Activated CD4-positive, alpha-beta T cell treated with anti-CD3 and anti-CD28 coated beads, Interleukin-2, Interleukin-4, amounts not matched to agents 100 ng/mL and 50 ng/mL, durations not matched to agents 16 hours and 8 hours (primary cell): Measurements from ENCODE around the gene UTP4.
A peak's percentile ranks its signal among the peaks of the same experiment; 100 is the strongest.
"Not testable (repeated sequence)": the region's sequence is repeated elsewhere in the genome, so short reads cannot be mapped to it uniquely, and the experiment has no call there.

Experiments
- DNase-seq: peaks from one replicate; pipeline ENCODE4 v3.0.0-alpha.2; 2020; ENCODE audit warnings: low spot score

The UTP4 gene

DNA sequence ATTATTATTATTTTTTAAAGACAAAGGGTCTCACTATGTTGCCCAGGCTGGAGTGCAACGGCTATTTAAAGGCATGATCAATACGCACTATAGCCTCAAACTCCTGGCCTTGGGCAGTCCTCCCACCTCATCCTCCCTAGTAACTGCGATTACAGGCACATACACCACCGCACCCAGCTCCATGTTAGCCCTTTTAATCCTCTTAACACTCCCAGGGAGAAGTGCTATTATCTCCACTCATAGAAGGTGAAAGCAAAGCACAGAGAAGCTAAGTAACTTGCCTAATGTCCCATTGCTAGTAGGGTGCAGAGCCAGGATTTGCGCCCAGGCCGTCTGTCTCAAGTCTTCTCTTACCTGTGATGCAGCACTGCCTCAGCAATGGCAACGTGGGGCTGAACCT, 22.0 kb upstream of the UTP4 start:
- DNase-seq, result no peak

DNA sequence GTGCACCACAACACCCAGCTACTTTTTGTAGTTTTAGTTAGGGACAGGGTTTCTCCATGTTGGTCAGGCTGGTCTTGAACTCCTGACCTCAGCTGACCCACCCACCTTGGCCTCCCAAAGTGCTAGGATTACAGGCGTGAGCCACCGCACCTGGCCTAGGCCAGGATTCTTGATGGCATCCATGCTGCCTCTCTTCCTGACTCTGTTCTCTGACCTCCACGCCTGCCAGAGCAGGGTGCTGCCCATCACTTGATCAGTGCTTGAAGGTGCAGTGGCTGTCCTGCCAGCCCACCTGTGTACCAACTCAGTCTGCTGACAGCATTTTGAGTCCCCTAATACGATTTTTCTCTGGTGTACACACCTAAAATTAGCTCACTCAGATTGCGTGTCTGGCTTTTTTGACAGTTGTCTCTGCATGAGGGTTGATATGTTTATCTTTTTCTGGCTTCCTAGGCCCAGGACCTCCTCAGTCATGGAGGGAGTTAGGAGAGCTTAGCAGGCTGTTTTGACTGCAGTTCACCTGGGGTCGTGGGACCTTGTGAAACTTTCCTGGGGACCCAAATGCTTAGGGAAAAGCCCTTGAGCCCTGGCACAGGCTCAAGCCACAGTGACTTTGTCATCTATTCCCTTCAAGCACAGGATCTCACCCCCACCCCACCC, 21.1 kb upstream of the UTP4 start:
- no peak for DNase-seq

DNA sequence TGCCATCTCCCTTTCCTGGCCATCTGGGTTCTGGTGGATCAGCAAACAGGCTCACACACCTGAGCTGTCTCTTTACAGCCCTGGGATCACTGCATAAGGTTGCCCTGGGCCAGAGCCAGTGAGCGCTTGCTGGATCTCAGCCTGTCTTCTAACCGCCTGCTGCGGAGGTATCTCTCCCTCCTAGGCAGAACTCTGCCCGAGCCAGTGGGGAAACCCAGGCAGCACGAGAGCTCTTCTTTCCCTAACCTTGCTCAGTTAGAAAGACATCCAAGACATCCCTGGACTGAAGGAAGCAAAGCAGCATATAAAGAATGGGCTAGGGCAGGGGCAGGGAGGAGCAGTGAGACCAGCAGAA, 20.6 kb upstream of the UTP4 start:
- no peak for DNase-seq

DNA sequence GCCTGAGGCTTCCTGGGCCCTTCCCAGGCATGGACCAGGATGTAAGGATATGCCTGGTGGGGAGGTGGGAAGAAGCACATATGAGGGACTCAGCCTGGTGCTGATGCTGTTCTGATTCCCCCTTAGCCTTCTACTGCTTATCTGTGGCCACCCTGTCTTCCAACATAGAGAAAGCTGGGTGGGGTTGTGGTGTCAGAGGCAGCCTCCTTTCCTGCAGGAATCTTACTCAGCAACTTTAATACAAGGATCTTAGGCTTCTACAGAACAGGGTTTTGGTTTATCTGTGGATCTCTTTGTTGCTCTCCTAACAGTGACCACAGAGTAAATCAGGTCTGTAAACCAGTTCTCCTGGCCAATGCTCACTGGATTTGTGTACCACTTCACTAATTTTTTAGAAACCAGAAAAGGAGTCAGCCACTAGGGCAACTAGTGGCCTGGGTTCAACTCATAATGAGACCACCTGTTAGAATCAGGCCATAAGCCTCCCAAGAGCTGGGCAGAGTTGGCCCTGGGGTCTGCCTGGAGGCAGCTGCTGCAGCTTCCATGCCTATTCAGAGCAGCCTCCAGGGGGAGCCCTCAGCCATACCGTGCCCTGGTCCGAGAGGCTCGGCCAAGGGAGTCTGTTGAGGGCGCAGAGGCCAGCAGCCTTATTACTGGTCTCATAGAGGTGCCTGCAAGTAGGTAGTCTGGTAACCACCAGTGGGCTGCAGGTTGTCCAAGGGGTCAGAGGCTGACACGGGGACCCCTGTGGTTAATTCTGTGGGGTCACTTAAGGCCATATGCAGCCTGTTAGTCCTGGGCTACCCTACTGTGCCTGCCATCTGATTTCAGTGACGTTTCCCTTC, 19.9 kb upstream of the UTP4 start:
- peak; percentile 55 for DNase-seq

DNA sequence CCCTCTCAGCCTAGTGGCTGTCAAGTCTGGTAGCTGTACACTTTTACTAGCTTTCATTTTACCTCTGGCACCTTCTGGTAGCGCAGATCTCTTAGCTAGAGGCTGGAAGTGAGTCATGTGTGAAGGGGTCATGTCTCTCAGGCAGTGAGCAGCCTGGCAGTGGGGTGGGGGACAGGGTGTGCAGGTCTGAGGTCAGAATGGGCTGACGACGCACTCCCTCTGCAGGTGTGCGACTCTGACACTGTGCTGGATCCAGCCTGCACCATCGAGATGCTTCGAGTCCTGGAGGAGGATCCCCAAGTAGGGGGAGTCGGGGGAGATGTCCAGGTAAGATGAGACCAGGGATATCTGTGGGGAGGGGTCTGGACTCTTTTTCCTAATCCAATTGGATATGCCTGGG, 19.2 kb upstream of the UTP4 start:
- no peak for DNase-seq

DNA sequence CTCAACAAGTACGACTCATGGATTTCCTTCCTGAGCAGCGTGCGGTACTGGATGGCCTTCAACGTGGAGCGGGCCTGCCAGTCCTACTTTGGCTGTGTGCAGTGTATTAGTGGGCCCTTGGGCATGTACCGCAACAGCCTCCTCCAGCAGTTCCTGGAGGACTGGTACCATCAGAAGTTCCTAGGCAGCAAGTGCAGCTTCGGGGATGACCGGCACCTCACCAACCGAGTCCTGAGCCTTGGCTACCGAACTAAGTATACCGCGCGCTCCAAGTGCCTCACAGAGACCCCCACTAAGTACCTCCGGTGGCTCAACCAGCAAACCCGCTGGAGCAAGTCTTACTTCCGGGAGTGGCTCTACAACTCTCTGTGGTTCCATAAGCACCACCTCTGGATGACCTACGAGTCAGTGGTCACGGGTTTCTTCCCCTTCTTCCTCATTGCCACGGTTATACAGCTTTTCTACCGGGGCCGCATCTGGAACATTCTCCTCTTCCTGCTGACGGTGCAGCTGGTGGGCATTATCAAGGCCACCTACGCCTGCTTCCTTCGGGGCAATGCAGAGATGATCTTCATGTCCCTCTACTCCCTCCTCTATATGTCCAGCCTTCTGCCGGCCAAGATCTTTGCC, 18.0 kb upstream of the UTP4 start:
- DNase-seq, result no peak

DNA sequence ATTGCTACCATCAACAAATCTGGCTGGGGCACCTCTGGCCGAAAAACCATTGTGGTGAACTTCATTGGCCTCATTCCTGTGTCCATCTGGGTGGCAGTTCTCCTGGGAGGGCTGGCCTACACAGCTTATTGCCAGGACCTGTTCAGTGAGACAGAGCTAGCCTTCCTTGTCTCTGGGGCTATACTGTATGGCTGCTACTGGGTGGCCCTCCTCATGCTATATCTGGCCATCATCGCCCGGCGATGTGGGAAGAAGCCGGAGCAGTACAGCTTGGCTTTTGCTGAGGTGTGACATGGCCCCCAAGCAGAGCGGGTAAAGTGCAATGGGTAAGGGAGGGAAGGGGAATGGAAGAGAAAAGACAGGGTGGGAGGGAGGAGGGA, 17.5 kb upstream of the UTP4 start:
- no peak for DNase-seq

DNA sequence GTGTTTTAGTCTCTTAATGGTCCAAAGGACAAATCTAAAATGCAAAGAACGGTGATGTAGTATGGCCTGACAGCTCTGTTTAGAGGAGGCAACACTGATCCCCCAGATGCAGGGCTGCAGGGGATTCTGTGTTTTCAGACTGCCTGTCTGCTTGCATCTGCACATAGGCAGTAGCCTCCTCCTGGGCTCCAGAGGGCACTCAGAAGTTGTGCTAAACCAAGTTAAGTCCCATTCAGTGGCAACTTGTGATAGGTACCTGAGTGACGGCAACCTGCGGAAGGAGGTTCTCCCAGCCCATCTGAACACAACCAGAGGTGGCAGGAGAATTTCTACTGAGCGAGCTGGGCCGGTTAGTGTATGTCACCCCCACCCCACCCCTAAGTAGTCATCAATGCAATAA, 17.1 kb upstream of the UTP4 start:
- no peak for DNase-seq

DNA sequence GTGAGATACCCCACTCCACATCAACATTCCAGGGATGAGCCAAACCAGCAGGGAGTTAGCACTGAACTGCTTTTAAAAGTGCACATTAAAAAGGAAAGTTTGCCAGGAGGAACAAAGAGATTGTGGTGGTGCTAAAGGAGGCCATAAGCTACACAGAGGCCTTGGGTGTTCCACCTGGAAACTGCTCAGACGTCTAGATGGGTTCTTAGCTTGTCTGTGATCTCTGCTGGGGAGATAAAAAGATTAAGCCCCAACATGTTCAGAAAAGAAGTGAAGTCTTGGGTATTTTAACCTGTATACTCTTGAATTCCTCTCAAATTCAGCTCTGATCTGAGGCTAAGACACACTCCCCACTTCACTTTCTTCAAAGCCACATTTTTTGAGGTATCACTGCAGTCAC, 16.6 kb upstream of the UTP4 start:
- no peak for DNase-seq

DNA sequence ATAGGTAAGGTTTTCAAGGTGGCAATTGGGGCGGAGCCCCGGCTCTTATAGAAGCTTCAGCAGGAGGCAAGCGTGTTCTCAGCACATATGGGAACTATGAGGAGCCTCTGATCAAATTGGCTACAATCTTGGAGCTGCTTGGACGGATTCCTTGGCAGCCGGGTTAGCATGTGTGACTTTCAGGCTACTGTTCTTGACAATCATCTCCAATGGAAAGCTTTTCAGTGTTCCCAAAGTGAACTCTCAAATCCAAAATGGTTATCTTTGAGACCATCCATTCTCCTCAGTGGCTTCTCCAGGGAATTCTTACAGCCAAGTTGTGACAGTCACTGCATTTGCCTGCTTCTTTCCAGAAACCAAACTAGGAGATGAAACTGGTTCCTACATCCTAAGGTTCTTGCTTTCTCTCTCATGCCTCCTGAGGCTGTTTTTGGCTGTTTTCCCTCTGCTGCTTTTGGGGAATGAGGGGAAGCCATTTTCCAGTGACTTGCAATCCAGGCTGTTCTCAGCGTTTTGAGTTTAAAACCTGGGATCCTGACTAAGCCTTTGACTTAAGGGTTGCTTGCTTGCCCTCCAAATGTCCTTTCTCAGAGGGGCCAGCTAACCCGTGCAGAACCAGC, 16.1 kb upstream of the UTP4 start:
- no peak for DNase-seq

DNA sequence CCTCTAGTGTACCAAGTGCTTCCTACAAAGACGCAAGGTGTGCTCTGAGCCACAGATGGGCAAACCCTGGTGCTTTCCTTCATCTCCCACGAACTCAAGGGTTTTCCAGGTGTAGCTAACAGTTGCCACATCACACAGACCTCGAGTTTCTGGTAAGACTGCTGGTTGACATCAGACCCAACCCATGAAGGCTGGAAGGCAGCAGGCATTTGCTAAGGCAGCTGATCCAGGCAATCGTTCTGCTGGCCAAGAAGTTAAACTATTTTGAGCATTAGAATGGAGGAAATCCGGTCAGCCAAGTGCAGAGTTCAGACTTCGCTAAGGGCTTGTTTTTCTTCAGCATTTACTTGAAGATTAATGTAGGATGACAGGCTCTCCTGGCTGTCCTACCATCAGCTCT, 15.5 kb upstream of the UTP4 start:
- no peak for DNase-seq

DNA sequence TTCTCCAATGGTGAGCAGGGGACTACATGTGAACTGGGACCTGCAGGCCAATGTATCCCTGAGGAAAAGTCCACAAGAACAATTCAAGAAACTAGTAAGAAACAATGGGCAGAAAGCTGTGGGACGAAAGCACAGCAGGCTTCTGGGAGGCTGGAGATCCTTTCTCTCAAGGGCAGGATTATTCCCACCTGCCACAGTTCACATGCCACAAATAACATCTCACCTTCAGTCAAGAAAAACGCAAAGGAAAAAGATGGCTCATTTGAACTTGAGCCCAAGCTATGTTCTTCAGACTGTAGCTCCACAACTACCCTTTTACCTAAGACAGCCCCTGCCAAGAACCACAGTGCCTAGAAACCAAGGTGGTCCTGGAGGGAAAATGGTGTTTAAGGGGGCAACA, 14.0 kb upstream of the UTP4 start:
- no peak for DNase-seq

DNA sequence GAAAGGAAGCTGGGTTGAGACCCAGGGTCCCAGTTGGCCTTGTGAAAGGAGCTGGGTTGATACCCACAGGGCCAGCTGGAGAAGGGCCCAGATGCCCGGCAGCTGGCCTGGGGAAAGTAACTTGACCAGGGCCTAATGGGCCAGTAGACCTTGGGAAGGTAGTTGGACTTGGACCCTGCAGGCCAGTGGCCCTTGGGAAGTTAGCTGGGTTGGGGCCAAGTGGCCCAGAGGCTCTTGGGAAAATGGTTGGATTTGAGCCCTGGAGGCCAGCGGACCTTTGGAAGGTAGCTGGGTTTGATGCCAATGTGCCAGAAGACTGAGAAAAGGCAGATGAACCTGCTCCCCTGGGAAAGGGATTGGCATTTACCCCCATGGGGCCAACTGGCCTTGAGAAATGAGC, 13.5 kb upstream of the UTP4 start:
- DNase-seq, result no peak

DNA sequence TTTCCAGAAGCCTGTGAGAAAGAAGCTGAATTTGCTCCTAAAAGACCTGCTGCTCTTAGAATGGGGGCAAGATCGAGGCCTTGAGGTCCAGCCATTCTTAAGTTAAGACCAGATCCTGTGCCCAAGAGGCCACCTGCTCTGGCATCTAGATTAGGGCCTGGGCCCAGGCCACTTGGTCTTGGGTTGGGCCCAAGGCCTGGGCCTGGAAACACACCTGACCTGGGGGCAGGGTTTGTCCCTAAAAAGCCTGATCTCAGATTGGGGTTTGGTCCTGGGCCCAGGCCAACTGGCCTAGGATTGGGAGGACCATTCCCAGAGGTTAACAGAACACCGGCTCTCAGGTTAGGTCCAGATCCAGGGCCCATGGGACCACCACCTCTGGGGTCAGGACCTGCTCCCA, 12.9 kb upstream of the UTP4 start:
- DNase-seq, result no peak

DNA sequence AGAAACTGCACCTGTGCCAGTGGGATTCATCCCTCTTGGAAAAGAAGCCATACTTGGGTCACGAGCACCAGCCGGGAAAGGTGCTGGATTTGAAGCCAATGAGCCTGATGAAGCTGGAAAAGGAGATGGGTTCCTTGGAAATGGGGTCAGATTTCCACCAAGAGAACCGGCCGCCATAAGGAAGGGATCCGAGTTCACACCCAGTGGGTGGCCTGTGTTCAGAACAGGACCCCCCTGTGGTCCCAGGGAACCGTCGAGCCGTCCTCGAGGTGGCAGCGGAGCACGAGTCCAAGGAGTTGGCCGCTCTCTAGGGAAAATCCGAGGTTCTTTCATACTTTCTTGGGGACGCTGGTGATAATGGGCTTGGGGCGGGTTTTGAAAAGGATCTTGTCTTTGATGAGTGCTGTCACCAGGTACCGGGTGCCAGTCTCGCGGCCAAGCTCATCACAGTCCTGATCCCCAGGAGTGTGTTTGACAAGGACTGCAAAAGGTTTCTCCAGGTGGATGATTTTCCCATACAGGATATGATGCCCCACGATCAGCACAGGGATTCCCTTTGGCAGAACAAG, 12.3 kb upstream of the UTP4 start:
- no peak for DNase-seq

DNA sequence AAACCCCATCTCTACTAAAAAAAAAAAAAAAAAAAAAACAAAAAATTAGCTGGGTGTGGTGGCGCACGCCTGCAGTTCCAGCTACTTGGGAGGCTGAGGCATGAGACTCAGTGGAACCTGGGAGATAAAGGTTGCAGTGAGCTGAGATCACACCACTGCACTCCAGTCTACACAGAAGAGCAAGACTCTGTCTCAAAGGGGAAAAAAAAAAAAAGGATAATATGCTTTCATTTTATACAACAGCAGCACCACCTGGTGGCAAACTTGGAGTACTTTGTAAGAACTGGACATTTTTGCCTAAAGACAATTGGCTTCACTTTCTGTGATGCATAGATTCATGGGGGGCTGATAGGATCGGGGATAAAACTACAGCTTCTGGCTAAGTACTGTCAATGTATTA, 8.5 kb upstream of the UTP4 start:
- DNase-seq, result peak; percentile 63

DNA sequence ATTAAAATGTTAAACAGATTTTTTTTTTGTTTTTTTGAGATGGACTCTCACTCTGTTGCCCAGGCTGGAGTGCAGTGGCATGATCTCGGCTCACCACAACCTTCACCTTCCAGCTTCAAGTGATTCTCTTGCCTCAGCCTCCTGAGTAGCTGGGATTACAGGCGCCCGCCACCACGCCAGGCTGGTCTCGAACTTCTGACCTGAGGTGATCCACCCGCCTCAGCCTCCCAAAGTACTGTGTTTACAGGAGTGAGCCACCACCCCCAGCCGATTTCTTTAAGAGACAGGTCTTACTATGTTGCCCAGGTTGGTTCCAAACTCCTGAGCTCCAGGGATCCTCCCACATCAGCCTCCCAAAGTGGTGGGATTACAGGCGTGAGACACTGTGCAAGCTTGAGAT, 8.0 kb upstream of the UTP4 start:
- DNase-seq, result not testable (repeated sequence)

DNA sequence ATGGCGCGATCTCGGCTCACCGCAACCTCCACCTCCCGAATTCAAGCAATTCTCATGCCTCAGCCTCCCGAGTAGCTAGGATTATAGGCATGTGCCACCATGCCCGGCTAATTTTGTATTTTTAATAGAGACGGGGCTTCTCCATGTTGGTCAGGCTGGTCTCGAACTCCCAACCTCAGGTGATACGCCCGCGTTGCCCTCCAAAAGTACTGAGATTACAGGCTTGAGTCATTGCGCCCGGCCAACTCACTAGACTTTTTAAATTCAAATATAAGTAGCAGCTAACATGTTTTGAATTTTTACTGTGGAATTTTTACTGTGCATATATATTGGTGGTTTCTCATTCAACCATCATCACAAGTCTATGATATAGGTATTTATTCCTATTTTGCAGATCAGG, 7.5 kb upstream of the UTP4 start:
- DNase-seq, result not testable (repeated sequence)

DNA sequence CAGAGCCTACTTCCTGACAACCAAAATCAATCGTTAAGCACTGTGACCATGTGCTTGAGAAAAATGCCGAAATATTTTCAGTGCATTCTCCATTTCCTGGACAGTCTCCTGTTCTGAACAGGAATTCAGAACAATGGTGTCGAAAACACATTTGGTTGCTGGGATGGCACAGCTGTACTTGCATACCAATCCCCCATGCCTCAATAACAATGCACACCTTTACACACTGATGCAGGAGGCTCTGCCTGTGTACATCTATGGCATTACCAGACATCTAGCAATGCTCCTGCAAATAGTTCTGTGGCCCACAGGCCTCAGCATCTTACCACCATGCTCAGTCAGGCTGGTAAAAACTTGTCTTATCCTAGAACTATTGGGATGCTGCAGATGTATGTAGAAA, 6.2 kb upstream of the UTP4 start:
- no peak for DNase-seq

DNA sequence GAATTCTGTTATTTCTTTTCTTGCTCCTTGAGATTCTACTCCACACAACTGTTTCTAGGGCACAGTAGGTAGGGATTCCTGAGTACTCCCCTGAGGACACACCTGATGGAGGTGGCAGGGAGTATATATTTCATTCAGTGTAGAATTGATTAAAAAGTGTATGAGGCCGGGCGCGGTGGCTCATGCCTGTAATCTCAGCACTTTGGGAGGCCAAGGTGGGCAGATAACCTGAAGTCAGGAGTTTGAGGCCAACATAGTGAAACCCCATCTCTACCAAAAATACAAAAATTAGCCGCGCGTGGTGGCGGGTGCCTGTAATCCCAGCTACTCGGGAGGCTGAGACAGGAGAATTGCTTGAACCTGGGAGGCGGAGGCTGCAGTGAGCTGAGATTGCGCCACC, 5.6 kb upstream of the UTP4 start:
- DNase-seq, result not testable (repeated sequence)

DNA sequence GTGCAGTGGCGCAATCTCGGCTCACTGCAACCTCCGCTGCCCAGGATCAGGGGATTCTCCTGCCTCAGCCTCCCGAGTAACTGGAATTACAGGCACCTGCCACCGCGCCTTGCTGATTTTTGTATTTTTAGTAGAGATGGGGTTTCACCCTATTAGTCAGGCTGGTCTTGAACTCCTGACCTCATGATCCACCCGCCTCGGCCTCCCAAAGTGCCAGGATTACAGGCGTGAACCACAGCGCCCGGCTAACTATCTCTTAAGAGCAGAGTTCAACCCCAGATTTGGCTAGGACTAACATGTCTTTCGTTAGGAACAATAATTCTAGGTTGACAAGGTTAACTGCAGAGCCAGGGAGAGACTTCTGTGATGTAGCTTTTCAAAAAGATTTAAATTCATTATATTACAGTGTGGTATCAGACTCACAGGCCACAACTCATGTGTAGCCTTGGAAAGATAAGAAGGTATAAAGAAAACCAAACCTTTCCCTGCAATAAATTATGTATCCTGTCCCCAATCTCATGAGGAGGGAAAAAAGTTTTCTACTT, 4.4 kb upstream of the UTP4 start:
- no peak for DNase-seq

DNA sequence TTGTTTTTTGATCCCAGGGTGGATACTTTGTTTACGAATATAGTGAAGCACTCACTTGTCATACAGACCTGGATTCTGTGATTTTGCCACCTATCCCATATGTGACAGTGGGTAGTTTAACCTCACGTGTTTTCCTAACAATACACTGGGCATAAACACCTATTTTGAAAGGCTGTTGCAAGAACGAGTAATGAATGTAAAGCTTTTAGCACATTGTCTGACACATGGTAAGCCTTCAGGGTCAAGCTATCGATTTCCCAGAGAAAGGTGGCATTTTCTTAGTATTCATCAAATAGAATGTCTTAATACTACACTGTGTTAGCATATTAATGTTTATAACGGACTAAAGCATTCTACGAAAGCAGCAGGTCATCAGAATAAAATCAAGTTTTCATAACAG, 2.0 kb upstream of the UTP4 start:
- DNase-seq, result no peak
